GM19463 (cell line): ENCODE results near the gene SNCA.

Experiments
- ATAC-seq: cut with Tn5 transposase; IDR thresholded peaks from one replicate; pipeline ENCODE4 v1.9.1; 2021; ENCODE audit warnings: mild to moderate bottlenecking, moderate library complexity; ENCODE audit not compliant: unreplicated experiment

Gene SNCA

DNA sequence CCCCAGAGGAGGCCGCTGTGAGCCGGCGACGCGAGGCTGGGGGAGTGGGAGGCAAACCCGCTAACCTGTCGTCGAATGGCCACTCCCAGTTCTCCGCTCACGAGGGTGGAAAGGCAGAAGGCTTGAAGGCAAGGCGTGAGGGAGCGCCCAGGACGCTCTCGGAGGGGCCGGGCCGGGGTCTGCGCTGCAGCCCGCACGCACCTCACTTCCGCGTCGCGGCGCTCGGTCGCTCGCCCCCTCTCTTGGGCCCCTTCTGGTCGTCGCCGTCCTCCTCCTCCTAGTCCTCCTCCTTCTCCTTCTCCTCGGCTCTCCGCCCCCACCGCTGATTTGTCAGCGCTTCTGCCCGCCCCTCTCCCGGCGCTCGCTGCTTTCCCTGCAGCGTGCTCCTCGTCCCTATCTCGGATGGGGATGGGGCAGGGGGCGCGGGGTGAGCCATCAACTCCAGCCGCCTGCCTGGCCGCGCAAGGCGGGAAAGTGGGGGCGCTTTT is at the start of gene SNCA:
Gene SNCA, minus strand, starts transcription at position 265 of the 488 bp plus-strand sequence. CDS start 1,494 bp downstream, outside the sequence.
- ATAC-seq: peak; percentile 51

- ATAC-seq: no peak
Observed at GRCh38 chr4:89879215-89879614, 42.3 kb upstream of the SNCA start.

GRCh38 chr4:89878611-89879010 is 41.6 kb upstream of the SNCA start:
- no peak for ATAC-seq

DNA sequence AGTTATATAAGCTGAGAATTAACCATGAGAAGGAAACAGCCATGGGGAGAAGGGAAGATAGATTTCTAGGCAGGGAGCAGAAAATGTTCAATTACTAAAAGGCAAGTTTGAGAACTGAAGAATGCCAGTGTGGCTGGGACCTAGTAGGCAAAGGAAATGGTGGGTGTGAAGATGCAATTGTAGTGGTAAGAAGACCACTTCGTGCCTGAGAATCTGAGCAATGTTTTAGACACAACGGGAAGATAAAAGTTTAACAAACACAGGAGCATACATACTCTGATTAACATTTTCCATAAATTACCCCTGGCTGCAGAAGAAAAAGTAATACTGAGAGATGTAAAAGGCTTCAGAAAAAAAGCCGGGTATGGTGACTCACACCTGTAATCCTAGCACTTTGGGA is 39.6 kb upstream of the SNCA start:
- ATAC-seq: no peak

DNA sequence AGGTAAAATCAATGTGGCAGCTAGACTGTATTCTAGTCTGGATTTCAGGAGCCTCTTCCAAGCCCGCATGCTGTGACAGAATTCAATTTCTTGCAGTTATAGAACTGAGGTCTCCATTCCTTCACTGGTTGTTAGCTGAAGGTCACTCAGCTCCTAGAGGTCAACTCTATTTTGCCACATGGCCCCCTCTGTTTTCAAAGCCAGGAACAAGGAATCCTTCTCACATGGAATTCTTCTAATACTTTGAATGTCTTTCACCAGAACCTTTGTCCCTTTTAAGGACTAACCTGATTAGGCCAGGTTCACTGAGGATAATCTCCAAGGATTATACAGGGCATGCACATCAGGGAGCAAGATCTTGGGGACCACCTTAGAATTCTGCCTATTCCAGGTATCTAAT is 34.2 kb upstream of the SNCA start:
- ATAC-seq: no peak

GRCh38 chr4:89868999-89869589 is 32.1 kb upstream of the SNCA start:
- ATAC-seq: no peak

DNA sequence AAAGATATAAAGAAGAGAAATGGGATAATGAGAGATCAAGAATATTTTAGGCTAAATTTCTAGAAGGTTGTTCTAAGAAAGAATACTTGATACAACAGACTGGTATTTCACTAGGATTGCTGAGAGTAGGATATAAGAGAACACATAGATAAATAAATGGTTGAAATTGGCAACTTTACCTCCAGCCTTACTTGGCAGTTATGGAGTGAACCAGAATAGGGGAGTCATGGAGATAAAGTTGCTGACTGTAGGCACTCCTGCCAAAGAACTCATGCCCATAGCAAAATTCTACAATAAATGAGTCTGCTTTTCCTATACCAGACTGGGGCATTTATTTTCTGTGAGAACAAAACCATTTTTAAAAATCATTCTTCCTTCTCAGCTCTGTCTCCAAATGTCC is 31.3 kb upstream of the SNCA start:
- no peak for ATAC-seq

DNA sequence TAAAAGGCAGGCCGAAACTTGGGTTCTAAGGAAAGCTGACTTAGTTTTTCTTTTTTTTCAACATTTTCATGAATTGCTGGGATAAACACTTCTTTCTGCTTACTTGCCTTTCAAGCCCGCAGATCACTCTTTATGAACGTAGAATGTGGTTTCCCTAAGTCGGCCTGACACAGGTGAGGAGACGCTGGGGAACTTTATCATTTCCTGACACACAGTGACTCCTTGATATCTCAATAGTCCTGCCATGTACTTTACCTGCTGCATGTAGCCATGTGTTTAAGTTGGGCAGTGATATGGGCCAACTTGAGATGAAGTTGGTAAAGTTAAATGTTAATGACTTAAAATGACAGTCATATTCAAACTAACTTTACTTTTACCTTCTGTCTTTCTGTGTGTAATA is 26.6 kb upstream of the SNCA start:
- ATAC-seq: no peak

- no peak for ATAC-seq
Observed at GRCh38 chr4:89860971-89861370, 24.0 kb upstream of the SNCA start.

DNA sequence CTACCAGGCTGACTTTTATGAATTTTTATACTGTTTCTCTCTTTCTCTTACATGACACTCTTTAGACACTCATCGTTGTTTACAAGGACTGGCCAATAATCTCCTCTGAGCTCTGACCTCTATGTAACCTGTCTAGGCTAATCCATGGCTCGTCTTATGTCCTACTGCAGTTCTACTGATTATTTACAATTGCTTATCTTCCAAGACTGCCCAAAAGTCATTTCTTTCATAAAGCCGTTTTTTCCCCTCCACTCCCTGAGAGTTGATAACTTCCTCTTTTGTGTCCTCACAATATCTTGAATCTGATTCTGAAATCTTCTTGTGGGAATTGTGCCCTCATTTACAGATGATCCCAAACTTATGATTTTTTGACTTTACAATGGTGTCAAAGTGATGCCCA is 18.3 kb upstream of the SNCA start:
- no peak for ATAC-seq

GRCh38 chr4:89847571-89848325 is 10.8 kb upstream of the SNCA start:
- ATAC-seq: no peak

GRCh38 chr4:89839558-89839957 is 2.6 kb upstream of the SNCA start:
- ATAC-seq: no peak

DNA sequence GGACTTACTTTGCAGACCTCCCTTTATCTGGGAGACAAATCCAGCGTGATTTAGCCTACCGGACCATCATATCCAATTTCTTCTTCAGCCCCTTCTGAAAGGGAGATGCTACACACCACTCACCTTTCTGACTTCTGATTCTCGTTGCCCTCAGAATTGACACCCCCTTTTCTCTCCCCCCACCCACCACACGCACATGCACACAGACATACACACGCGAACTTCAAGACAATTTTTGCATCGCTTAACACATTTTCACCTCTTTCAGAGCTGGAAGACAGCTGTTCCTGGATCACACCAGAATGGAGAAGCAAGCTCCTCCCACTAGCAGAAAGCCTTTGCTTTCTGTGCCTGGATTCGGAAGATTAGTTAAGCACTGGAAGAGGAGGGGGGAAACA is 1.0 kb upstream of the SNCA start:
- ATAC-seq: no peak

GRCh38 chr4:89837385-89837992 is 528 bp upstream of the SNCA start:
- peak; percentile 52 for ATAC-seq

DNA sequence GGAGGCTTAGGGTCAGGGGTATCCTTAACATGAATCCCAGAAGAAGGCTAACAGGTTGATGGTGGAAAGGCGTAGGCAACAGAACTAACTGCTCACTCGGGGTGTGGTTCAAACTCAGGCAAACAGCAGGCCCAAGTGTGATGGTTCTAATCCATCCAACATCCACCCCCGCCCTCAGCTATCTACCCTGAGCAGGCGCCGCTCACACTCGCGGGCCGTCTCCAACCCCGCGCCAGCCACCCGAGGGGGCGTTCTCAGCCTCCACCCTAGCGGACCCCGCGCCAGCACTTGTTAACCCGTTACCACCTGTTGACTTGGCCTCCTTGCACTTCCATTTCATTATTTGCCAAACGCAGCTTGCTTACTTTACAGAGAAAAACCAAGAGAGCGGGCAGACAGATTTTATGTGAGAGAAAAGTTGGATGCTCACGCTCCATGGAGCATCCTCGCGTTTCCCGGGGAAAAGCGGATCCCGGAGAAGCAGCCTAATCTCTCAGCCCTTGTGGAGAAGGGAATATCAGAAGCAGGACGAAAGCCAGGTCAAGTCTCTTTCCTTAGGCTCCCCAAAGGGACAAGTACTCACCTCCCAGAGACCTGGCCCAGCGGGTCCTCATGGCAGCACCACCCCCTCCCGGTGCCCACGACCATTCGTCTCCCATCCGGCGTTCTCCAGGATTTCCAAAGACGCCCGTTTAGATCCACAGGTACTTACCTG is 773 bp downstream of the SNCA start:
- no peak for ATAC-seq

GRCh38 chr4:89835413-89835812 is 1.5 kb downstream of the SNCA start:
- ATAC-seq: no peak

DNA sequence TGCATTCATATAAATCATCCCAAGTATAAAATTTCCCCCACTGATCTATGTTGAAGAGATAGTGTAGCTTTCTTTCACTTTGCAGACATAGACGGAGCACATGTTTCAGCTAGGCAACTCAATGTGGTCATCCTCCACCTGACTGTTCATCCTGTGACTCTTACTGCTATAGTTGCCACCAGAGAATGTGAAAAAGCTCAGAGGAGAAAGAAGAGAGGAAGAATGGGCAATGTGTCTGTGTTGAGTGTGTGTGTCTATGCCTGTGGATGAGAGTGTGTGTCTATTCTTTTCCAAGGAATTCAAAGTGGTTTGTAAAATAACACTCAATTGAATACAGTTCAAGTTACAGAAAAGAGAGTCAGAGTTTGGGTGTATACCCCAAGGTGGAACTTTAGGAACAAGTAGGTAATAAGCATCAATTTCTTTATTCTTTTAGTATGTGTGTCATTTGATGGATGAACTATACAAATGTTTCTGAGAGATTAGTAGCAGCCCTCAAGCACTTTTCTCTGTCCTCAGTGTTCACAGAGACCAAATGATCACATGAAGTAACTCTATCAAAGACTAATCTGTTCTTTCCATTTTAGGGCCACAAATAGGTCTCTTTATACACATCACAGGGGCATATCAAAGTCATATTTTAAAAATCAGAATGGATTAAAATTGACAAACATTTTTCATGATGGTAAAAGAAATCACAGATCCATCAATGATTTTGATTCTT is 2.3 kb downstream of the SNCA start:
- no peak for ATAC-seq

DNA sequence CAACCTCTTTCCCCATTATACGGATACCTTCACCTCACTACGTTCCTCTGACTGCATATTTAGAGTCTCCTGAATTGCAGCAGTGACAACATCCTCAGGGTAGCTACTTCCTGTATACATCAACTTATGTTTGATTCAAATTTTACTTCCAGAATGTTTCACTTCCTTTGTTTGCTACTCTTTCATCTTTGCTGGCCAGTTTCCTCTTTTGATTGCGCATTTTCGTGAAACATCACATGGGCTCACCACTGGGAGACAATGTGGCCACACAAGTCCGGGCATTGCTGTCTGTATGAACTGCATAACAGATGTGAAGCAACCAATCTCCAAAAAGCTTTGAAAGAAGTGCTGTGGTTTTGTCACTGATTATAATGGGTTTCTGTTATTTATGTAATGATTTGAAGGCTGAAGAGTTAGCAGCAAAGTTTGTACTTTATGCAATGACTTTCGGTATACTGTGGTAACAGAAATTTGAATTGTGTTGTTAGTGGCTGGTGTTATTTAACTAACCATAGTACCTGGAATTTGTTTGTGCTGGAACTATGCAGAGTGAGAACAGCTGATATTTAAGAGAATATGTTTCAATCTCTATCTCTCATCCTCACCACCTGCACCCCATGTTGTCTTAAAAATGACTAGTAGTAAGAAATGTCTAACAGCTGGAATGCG is 7.4 kb downstream of the SNCA start:
- peak; percentile 94 for ATAC-seq

- no peak for ATAC-seq
Observed at GRCh38 chr4:89823416-89823815, 13.5 kb downstream of the SNCA start.

GRCh38 chr4:89821612-89822011 is 15.3 kb downstream of the SNCA start:
- ATAC-seq: no peak
